CD4-positive, alpha-beta T cell (primary cell): ENCODE measurements around the gene ZNF512. TPM values are rescaled to one million over a fixed set of nuclear protein-coding genes. Genes with fewer than 3 reads are reported as not detected.
"Not testable (repeated sequence)": the region's sequence is repeated elsewhere in the genome, so short reads cannot be mapped to it uniquely, and the experiment has no call there.

Experiments used
- ATAC-seq: fragments of 200-7000 bp; cut with Tn5 transposase; one replicate; pipeline ENCODE4 v1.10.0; 2022; ENCODE audit warnings: mild to moderate bottlenecking; ENCODE audit not compliant: poor library complexity
- CTCF ChIA-PET: fragments of 350-600 bp; sonication (Branson Sonifier 250); formaldehyde crosslinking; loops from one replicate; lab custom pipeline; 2021; ENCODE audit warnings: antibody characterized with exemption, inconsistent platforms; lab: Charles Lee
- POLR2A ChIA-PET: fragments of 350-600 bp; sonication (Branson Sonifier 250); formaldehyde crosslinking; loops from one replicate; lab custom pipeline; 2021; ENCODE audit warnings: antibody characterized with exemption, inconsistent platforms; lab: Charles Lee
- DNase-seq, 14 experiments: peaks; one replicate each; pipeline ENCODE4 v3.0.0-alpha.2; 2013 to 2020; ENCODE audit warnings: mixed read lengths in 2 of 14
- H3K27ac ChIP-seq, 2 donors: one replicate each; pipeline versions ENCODE4 v1.5.1 to v1.7.0; 2013; ENCODE audit warnings: low read length in 2 of 2, low read depth in 1 of 2, mild to moderate bottlenecking in 1 of 2
- H3K27me3 ChIP-seq, 2 experiments: 1 replicate in 1 of 2; 2 replicates in 1 of 2; pipeline versions ENCODE4 v1.6.1 to v1.7.0; 2013; ENCODE audit warnings: low read length in 2 of 2, control low read depth in 1 of 2, mild to moderate bottlenecking in 1 of 2, moderate library complexity in 1 of 2; ENCODE audit not compliant: insufficient read depth in 2 of 2, control insufficient read depth in 1 of 2
- H3K36me3 ChIP-seq: one replicate; pipeline ENCODE4 v1.6.1; 2013; ENCODE audit warnings: low read length, control low read depth; ENCODE audit not compliant: insufficient read depth
- H3K4me1 ChIP-seq: one replicate; pipeline ENCODE4 v1.6.1; 2013; ENCODE audit warnings: low read length, control low read depth; ENCODE audit not compliant: insufficient read depth
- H3K4me3 ChIP-seq: one replicate; pipeline ENCODE4 v1.5.1; 2013; ENCODE audit warnings: mild to moderate bottlenecking, low read length, moderate library complexity
- H3K9me3 ChIP-seq, 2 experiments: 1 replicate in 1 of 2; 2 replicates in 1 of 2; pipeline versions ENCODE4 v1.6.1 to v1.7.0; 2013; ENCODE audit warnings: low read length in 2 of 2, mild to moderate bottlenecking in 2 of 2, control low read depth in 1 of 2, moderate library complexity in 1 of 2; ENCODE audit not compliant: control insufficient read depth in 1 of 2, insufficient read depth in 1 of 2
- H3K27ac Mint-ChIP-seq: one replicate; pipeline ENCODE4 v1.8.0; 2020; ENCODE audit warnings: mixed read lengths
- H3K27me3 Mint-ChIP-seq: one replicate; pipeline ENCODE4 v1.8.0; 2021; ENCODE audit warnings: mixed read lengths
- H3K36me3 Mint-ChIP-seq: one replicate; pipeline ENCODE4 v1.8.0; 2021; ENCODE audit warnings: low read depth, mixed read lengths
- H3K4me1 Mint-ChIP-seq: one replicate; pipeline ENCODE4 v1.8.0; 2021; ENCODE audit warnings: low read depth, mixed read lengths
- H3K4me3 Mint-ChIP-seq: one replicate; pipeline ENCODE4 v1.8.0; 2020; ENCODE audit warnings: mild to moderate bottlenecking, mixed read lengths
- H3K9me3 Mint-ChIP-seq: one replicate; pipeline ENCODE4 v1.8.0; 2020; ENCODE audit warnings: mixed read lengths
- intact Hi-C, 2 experiments: fragments of 100-400 bp; cut with DNase I in 1 of 2; cut with micrococcal nuclease in 1 of 2; formaldehyde crosslinking; loops; one replicate each; pipeline versions ENCODE4 v1.15.1 to v1.9.0; 2023 to 2025; cut with DNase I, micrococcal nuclease
- total RNA-seq, 174 experiments: library from RNA in 2 of 174; stranded (reverse) in 2 of 174; gene quantifications; one replicate each; pipeline ENCODE4 v1.2.3 and lab custom pipeline; 2021 to 2026
- TF ChIP-seq, protein P1 (sequence below): fragments of 200-600 bp; IDR thresholded peaks from one replicate; pipeline ENCODE4 v1.8.0; 2022; ENCODE audit warnings: antibody characterized with exemption, mild to moderate bottlenecking

ZNF512 gene
- total RNA-seq, 2 experiments from 2014 or later, result 13.6 to 14.1 TPM

DNA sequence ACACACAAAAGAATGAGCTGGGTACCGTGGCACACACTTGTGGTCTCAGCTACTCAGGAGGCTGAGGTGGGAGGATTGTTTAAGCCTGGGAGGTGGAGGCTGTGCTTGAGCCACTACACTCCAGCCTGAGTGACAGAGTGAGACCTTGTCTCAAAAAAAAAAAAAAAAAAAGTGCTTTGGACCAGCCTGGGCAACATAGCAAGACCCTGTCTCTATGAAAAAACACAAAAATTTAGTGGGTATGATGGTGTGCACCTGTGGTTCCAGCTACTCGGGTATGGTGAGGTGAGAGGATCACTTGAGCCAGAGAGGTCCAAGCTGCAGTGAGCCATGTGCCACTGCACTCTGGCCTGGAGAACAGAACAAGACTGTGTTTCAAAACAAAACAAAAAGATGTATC is 10.4 kb downstream of the ZNF512 start:
- H3K9me3 Mint-ChIP-seq, result peaks cover 3% of the 10 kb centered on the region
- ATAC-seq (no peak), DNase-seq (no peak)
- H3K27ac Mint-ChIP-seq, result no peak overlapping the region
- peaks cover 7% of the 10 kb centered on the region for H3K4me1 ChIP-seq
- TF ChIP-seq, protein P1, sequence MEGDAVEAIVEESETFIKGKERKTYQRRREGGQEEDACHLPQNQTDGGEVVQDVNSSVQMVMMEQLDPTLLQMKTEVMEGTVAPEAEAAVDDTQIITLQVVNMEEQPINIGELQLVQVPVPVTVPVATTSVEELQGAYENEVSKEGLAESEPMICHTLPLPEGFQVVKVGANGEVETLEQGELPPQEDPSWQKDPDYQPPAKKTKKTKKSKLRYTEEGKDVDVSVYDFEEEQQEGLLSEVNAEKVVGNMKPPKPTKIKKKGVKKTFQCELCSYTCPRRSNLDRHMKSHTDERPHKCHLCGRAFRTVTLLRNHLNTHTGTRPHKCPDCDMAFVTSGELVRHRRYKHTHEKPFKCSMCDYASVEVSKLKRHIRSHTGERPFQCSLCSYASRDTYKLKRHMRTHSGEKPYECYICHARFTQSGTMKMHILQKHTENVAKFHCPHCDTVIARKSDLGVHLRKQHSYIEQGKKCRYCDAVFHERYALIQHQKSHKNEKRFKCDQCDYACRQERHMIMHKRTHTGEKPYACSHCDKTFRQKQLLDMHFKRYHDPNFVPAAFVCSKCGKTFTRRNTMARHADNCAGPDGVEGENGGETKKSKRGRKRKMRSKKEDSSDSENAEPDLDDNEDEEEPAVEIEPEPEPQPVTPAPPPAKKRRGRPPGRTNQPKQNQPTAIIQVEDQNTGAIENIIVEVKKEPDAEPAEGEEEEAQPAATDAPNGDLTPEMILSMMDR, result no peak
- peaks cover 38% of the 10 kb centered on the region for H3K4me1 Mint-ChIP-seq
- H3K27me3 ChIP-seq, result no peaks in the 10 kb centered on the region
- CTCF ChIA-PET, result interaction anchor here (0.7 kb wide), 1 partner anchor 14 kb away, joined by 3 read pairs; no protein-coding TSS in a partner anchor
- intact Hi-C loops, result no loop called here
- H3K27me3 Mint-ChIP-seq, result no peaks in the 10 kb centered on the region
- H3K4me3 ChIP-seq, result no peak overlapping the region
- peaks cover 84% of the 10 kb centered on the region for H3K36me3 Mint-ChIP-seq
- no peak overlapping the region for H3K27ac ChIP-seq
- H3K4me3 Mint-ChIP-seq, result no peak overlapping the region
- POLR2A ChIA-PET, result no interaction called here
- peaks cover 10% of the 10 kb centered on the region for H3K36me3 ChIP-seq
- H3K9me3 ChIP-seq, result peaks cover 24 to 41% of the 10 kb centered on the region in 2 experiments

DNA sequence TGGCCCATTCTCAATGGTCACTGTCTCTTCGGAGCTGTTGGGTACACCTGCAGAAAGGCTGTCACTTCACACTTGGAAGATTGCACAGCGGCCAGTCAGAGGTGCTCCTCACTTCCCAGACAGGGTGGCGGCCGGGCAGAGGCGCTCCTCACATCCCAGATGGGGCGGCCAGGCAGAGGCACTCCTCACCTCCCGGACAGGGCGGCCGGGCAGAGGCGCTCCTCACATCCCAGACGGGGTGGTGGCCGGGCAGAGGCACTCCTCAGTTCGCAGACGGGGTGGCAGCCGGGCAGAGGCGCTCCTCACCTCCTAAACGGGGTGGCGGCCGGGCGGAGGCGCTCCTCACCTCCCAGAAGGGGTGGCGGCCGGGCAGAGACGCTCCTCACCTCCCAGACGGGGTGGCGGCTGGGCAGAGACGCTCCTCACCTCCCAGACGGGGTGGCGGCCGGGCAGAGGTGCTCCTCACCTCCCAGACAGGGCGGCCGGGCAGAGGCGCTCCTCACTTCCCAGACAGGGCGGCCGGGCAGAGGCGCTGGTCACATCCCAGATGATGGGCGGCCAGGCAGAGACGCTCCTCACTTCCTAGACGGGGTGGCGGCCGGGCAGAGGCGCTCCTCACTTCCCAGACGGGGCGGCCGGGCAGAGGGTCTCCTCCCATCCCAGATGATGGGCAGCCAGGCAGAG is 11.3 kb downstream of the ZNF512 start:
- H3K27ac Mint-ChIP-seq, H3K9me3 Mint-ChIP-seq, H3K27me3 ChIP-seq, H3K4me3 ChIP-seq, H3K27me3 Mint-ChIP-seq, ATAC-seq, DNase-seq, H3K4me3 Mint-ChIP-seq, H3K27ac ChIP-seq, H3K4me1 ChIP-seq, CTCF ChIA-PET, intact Hi-C loops, POLR2A ChIA-PET: not testable (repeated sequence)
- H3K36me3 ChIP-seq, result peaks cover 17% of the 10 kb centered on the region
- H3K9me3 ChIP-seq, result peaks cover 22 to 41% of the 10 kb centered on the region in 2 experiments
- Mint-ChIP-seq H3K36me3 (peaks cover 86% of the 10 kb centered on the region), H3K4me1 (peaks cover 41% of the 10 kb centered on the region)

DNA sequence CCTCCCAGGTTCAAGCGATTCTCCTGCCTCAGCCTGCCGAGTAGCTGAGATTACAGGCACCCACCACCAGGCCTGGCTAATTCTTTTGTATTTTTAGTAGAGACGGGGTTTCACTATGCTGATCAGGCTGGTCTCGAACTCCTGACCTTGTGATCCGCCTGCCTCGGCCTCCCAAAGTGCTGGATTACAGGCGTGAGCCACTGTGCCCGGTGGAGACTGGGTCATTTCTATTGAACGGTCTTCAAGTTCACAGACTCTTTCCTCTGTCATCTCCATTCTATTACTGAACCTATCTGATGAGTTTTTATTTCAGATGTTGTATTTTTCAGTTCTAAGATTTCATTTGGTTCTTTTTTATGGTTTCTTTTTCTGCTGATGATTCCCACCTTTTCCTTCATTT is 12.6 kb downstream of the ZNF512 start:
- H3K27ac Mint-ChIP-seq, CTCF ChIA-PET, H3K4me3 Mint-ChIP-seq, H3K27me3 ChIP-seq, H3K4me1 ChIP-seq, DNase-seq, H3K27me3 Mint-ChIP-seq, H3K27ac ChIP-seq, intact Hi-C loops, H3K9me3 Mint-ChIP-seq, ATAC-seq, POLR2A ChIA-PET, H3K4me3 ChIP-seq: not testable (repeated sequence)
- Histone ChIP-seq H3K9me3 (peaks cover 13 to 41% of the 10 kb centered on the region in 2 experiments), H3K36me3 (peaks cover 29% of the 10 kb centered on the region)
- peaks cover 35% of the 10 kb centered on the region for H3K4me1 Mint-ChIP-seq
- H3K36me3 Mint-ChIP-seq, result peaks cover 86% of the 10 kb centered on the region

DNA sequence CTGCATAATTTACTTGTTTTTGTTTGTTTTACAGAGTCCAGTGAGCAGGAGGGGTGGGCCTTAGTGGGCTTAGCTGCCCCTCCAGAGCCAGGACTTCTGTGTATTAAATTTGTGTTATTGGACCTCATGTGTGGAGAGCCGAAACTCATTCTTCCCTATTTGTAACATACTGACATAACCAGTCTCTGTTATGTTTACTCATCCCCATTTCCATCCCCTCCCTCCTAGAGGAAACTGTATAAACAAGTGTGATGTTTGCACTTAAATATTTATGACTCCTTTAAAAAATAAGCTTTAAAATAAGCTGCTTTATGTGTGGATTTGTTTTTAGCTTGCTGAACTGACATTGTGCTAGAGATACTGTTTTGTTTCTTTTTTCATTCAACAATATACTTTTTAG is 13.8 kb downstream of the ZNF512 start:
- Histone ChIP-seq H3K27me3 (no peaks in the 10 kb centered on the region), H3K4me3 (no peak overlapping the region), H3K36me3 (peaks cover 38% of the 10 kb centered on the region), H3K27ac (no peak overlapping the region), H3K9me3 (peaks cover 10 to 33% of the 10 kb centered on the region in 2 experiments), H3K4me1 (peaks cover 7% of the 10 kb centered on the region)
- Mint-ChIP-seq H3K27me3 (no peaks in the 10 kb centered on the region), H3K4me3 (no peak overlapping the region), H3K36me3 (peaks cover 89% of the 10 kb centered on the region), H3K9me3 (no peaks in the 10 kb centered on the region), H3K4me1 (peaks cover 35% of the 10 kb centered on the region), H3K27ac (peak overlapping the region; percentile 64)
- ChIA-PET CTCF (interaction anchor here (0.7 kb wide), 1 partner anchor 87 kb away, joined by 3 read pairs; no protein-coding TSS in a partner anchor), POLR2A (interaction anchor here (0.8 kb wide), 1 partner anchor 11 kb away, joined by 4 read pairs; no protein-coding TSS in a partner anchor)
- ATAC-seq (no peak), DNase-seq (no peak)
- TF ChIP-seq, protein P1, result no peak
- intact Hi-C loops, result no loop called here
